Measurements from ENCODE around the gene SEMA3G.

- TF ChIP-seq POLR2A (IDR thresholded peaks at IDR 0.05), result no peak
- TF ChIP-seq, protein P1, sequence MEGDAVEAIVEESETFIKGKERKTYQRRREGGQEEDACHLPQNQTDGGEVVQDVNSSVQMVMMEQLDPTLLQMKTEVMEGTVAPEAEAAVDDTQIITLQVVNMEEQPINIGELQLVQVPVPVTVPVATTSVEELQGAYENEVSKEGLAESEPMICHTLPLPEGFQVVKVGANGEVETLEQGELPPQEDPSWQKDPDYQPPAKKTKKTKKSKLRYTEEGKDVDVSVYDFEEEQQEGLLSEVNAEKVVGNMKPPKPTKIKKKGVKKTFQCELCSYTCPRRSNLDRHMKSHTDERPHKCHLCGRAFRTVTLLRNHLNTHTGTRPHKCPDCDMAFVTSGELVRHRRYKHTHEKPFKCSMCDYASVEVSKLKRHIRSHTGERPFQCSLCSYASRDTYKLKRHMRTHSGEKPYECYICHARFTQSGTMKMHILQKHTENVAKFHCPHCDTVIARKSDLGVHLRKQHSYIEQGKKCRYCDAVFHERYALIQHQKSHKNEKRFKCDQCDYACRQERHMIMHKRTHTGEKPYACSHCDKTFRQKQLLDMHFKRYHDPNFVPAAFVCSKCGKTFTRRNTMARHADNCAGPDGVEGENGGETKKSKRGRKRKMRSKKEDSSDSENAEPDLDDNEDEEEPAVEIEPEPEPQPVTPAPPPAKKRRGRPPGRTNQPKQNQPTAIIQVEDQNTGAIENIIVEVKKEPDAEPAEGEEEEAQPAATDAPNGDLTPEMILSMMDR (IDR thresholded peaks at IDR 0.05), result no peak
These were observed 7.4 kb downstream of the SEMA3G start for GRCh38 chr3:52437326-52438103.

Data from thyroid gland (tissue), 4 donors.